GM21367 (cell line): ENCODE data around the gene CD2.

Experiments
- ATAC-seq: cut with Tn5 transposase; IDR thresholded peaks from one replicate; pipeline ENCODE4 v1.9.1; 2021; ENCODE audit not compliant: unreplicated experiment

CD2 gene

GRCh38 chr1:116726872-116727820 lies 27.1 kb upstream of the CD2 start:
- no peak for ATAC-seq

DNA sequence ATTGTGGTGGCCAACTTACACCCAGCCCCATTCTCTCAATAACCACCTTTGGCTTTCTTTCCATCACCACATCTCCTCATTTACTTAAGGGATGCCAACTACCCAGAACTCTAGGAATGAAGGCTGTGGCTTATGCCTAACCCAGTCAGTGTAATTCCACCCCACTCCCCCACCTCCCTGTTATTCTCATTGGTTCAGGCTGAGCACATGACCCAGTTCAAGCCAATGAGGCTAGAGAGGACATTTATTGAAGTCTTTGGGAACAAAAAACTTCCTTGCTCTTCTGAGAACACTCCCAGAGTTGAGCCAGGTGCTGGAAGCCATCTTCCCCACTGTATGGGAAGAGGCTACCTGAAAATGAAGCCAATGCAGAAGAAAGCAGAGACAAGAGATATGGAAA lies 22.8 kb upstream of the CD2 start:
- ATAC-seq = no peak

- no peak for ATAC-seq
Observed at GRCh38 chr1:116732726-116733125, 21.5 kb upstream of the CD2 start.

DNA sequence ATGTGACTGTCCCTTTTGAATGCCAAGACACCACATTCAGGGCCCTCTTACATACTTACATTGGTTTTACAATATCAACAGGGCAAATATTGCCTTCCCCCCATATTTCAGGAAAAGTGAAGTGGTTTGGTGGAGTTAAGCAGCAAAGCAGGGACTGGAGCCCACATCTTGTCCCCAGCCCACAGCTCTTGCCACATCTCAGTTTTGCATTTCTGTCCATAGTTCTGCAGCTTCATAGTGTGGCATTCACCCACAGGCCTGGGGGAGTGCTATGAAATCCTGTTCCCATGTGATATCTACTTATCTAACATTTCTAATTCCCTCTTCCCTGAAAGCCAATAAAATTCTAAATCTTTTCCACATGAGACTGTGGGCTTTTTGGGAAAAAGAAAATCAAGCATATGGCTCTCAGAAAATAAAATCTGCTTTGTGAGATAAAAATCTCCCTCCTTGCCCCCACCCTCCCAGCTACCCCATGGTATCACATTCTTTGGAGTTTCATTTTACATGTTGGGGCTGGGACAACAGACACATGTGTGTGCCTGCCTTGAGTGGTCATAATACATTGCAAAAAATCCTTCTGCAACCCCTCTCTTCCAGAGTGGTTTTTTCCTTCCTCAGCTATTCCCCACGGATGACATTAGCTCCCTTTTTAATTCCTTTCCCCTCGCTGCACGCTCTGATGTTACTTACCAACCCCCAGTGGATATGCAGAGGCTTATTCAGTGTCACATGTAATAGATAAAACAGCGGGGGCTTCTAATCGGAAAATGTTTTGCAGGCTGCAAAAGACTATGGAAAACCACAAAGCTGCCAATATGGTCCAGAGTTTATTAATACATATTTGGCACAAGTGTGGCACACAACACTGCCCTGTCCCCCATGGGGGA lies 20.5 kb upstream of the CD2 start:
- no peak for ATAC-seq

- no peak for ATAC-seq
Observed at GRCh38 chr1:116735246-116735645, 19.0 kb upstream of the CD2 start.

DNA sequence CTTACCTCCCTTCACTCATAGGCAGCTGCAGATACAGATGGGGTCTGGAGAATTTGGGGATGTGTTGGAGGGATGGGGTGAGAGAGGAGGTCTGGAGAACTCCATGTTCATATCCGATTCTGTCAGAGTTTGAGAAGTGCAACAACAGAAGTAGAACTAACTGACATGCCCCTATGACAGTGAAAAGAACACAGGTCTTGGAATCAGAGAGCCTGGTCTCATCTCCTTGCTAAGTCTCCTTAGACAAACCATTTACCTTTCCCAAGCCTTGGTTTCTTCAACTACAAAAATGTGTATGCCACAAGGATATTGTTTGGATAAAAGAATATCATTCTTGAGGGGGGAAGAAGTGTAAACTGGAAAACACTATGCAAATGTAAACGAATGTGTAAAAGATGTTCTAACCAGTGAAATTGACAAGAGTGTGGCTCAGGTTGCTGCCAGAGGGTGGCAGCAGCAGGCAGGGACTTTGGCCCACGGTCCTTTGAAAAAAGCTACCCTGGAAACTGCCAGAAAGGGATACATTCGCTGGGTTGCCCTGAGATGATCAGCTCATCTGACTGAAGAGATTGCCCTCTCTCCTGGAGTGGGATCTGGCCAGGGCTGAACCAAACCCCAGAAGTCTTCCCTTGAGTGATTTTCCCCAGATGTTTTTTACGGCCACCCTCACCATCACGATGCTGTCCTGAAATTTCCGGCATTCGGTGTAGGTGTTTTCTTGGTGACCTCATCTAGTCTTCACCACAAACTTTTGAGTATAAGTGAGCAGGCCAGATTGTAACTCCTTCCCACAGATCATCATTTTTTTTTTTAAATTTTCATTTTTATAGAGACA lies 17.0 kb upstream of the CD2 start:
- no peak for ATAC-seq

DNA sequence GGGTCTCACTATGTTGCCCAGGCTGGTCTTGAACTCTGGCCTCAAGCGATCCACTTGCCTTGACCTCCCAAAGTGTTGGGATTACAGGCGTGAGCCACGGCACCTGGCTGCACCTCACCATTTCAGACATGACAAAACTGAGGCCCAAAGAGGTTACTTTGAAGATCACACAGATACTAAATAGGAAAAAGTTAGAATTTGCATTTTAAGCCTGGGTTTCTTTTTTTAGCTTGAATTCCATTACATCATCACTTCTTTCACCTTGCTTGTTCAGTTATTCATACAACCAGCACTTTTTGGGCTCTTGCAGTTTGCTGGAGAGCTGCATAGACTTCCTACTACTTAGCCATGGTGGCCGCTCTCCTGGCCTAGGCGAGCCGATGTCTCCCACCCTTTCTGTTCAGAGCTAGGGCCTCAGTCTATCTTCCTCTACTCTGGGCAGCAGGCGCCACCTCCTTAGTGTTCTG lies 16.3 kb upstream of the CD2 start:
- no peak for ATAC-seq

- ATAC-seq = peak; percentile 51
Observed at GRCh38 chr1:116738673-116739370, 15.4 kb upstream of the CD2 start.

DNA sequence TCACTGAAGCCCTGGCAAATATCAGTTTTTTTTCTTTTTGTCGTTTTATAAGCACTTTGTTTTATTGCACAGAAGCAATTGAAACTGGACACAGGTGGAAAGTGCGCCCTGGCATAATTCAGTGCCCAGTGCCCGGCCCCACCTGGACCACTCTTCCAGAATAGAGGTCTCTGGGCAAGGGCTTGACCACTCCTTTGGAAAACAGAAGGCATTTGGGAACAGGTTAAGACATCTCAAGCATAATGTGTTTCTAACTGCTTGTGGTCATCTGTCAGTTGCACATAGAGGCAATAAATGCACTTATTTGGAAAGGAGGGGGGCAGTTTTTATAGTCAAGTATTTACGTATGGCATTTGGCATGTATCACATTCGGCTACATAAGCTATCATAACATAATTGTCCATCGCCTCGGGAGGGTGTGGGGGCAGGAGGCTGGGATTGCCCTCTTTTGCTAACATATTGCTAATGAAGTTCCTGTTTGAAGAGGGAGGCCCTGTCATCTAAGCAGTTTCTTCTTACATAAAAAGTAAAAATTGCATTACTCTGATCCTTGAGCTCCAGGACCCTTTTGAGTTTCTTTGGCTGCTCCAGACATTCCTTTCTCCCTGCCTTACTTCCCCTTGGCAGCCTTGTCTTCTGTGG lies 14.7 kb upstream of the CD2 start:
- no peak for ATAC-seq

GRCh38 chr1:116740296-116740695 lies 13.9 kb upstream of the CD2 start:
- ATAC-seq = no peak

GRCh38 chr1:116740746-116741145 lies 13.5 kb upstream of the CD2 start:
- no peak for ATAC-seq

DNA sequence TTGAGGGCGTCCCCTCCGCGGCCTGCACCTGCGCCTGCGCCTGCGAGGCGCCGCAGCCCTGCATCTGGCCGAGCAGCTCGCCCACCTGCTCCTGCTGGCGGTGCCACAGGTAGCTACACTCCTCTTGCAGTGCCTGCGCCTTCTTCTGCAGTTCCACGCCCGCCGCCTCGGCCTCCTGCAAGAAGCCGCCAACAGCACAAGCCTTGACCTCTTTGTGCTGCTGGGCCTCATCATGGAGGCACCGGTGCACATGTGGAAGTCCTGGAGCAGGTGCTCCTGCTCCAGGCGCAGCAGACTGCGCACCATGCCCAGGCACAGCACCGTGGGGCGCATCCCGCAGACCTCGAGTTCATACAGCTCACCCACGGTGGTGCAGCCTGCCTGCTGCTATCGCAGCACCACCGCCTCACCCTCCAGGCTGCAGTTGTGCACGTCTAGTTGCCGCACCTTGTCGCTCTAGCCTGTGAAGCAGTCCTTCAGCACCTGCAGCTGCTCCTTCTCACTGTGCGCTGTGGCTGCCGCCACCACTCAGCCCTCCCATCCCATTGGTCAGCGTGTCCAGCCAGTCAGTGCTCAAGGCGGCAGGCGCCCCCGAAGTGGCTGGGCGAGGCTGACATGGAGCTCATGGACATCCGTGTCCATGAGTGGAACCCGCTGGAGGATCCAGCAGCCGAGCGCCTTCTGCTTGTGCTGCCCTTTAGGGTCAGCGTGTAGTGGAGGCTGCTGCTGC lies 12.2 kb upstream of the CD2 start:
- no peak for ATAC-seq

- no peak for ATAC-seq
Observed at GRCh38 chr1:116743535-116743934, 10.7 kb upstream of the CD2 start.

- no peak for ATAC-seq
Observed at GRCh38 chr1:116748272-116748671, 6.0 kb upstream of the CD2 start.

DNA sequence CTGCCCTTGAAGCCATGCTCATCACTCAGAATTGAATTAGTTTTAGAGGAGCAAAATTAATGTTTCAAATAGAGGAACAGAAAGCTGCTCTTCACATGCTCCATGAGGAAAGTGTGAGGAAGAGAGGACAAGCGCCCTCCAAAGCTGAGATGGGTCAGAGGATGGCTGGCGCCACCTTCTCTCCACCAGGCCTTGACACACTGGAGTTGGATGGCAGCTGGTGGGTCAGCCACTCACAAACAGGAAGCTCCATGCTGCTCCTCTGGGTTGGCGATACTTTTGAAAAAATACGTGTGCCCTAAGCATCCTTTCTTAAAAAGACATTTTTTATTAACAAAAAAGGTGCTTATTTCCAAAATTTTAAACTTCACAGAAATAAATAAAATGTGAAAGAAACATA lies 3.1 kb upstream of the CD2 start:
- ATAC-seq = no peak

DNA sequence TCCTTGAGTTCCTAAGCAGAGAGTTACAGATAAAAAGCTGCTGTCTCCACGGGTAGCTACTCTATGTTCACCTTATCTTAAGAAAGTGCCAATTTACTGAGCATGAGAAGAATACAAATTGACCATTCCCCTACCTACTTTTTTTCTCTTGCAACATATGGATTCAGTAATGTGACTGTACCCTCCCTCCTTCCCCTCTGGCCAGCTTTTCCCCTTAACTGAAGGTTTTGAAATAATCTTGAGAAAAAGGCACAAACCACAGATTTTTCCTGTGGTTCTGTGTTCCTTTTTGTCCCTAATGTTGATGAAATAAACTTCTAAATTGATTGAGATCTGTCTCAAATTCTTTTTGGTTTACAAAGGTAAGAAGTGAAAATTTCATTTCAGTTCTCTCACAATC lies 2.6 kb upstream of the CD2 start:
- no peak for ATAC-seq

- ATAC-seq = no peak
Observed at GRCh38 chr1:116753312-116753711, 918 bp upstream of the CD2 start.

- ATAC-seq = no peak
Observed at GRCh38 chr1:116755066-116755465, 836 bp downstream of the CD2 start.

DNA sequence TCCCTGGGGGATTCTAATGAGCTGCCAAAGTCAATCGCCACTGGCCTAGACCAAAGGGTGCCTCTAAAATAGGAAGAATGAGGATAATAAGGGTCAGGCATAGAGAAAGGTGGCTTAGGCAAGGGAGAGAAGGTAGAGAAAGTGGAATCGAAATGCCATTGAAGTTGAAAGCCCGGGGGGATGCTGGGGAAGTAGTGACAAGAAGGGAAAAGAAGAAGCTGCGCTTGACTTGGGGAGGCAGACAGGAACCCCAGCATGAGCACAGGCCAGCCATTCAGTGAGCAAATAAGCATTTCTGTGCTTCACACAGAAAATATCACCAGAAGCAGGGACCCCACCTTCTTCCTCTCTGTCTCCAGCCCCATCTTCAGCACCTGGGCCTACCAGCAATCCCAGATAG lies 1.5 kb downstream of the CD2 start:
- no peak for ATAC-seq
